ENCODE measurements around the gene PRIM2. TPM values are rescaled to one million over a fixed set of nuclear protein-coding genes. Genes with fewer than 3 reads are reported as not detected.
A peak's percentile ranks its signal among the peaks of the same experiment; 100 is the strongest.
"Not testable (repeated sequence)": the region's sequence is repeated elsewhere in the genome, so short reads cannot be mapped to it uniquely, and the experiment has no call there.

Gene PRIM2
- total RNA-seq, 1 donor from 2014 or later, result 10.2 TPM

GRCh38 chr6:57443181-57443580 is 125.8 kb downstream of the PRIM2 start:
- DNase-seq (ENCODE audit: extremely low read depth, low read depth, low spot score), result not testable (repeated sequence)

GRCh38 chr6:57444787-57445186 is 127.4 kb downstream of the PRIM2 start:
- DNase-seq (ENCODE audit: extremely low read depth, low read depth, low spot score), result not testable (repeated sequence)

- DNase-seq (ENCODE audit: extremely low read depth, low read depth, low spot score), result not testable (repeated sequence)
Measured at GRCh38 chr6:57445379-57445778, 127.9 kb downstream of the PRIM2 start.

GRCh38 chr6:57445790-57446468 is 128.5 kb downstream of the PRIM2 start:
- DNase-seq (ENCODE audit: extremely low read depth, low read depth, low spot score), result peak; percentile 9

- not testable (repeated sequence) for DNase-seq (ENCODE audit: extremely low read depth, low read depth, low spot score)
Measured at GRCh38 chr6:57449496-57450066, 132.2 kb downstream of the PRIM2 start.

GRCh38 chr6:57459781-57460180 is 142.4 kb downstream of the PRIM2 start:
- DNase-seq (ENCODE audit: extremely low read depth, low read depth, low spot score), result not testable (repeated sequence)

GRCh38 chr6:57461022-57461421 is 143.6 kb downstream of the PRIM2 start:
- not testable (repeated sequence) for DNase-seq (ENCODE audit: extremely low read depth, low read depth, low spot score)

- DNase-seq (ENCODE audit: extremely low read depth, low read depth, low spot score), result not testable (repeated sequence)
Measured at GRCh38 chr6:57463809-57464208, 146.4 kb downstream of the PRIM2 start.

GRCh38 chr6:57465968-57466367 is 148.5 kb downstream of the PRIM2 start:
- not testable (repeated sequence) for DNase-seq (ENCODE audit: extremely low read depth, low read depth, low spot score)

- no peak for DNase-seq (ENCODE audit: extremely low read depth, low read depth, low spot score)
Measured at GRCh38 chr6:57469072-57469471, 151.6 kb downstream of the PRIM2 start.

- not testable (repeated sequence) for DNase-seq (ENCODE audit: extremely low read depth, low read depth, low spot score)
Measured at GRCh38 chr6:57470148-57470547, 152.7 kb downstream of the PRIM2 start.

- DNase-seq (ENCODE audit: extremely low read depth, low read depth, low spot score), result not testable (repeated sequence)
Measured at GRCh38 chr6:57471314-57471864, 154.0 kb downstream of the PRIM2 start.

- not testable (repeated sequence) for DNase-seq (ENCODE audit: extremely low read depth, low read depth, low spot score)
Measured at GRCh38 chr6:57472861-57473362, 155.5 kb downstream of the PRIM2 start.

GRCh38 chr6:57474862-57475475 is 157.5 kb downstream of the PRIM2 start:
- not testable (repeated sequence) for DNase-seq (ENCODE audit: extremely low read depth, low read depth, low spot score)

GRCh38 chr6:57475656-57476055 is 158.2 kb downstream of the PRIM2 start:
- not testable (repeated sequence) for DNase-seq (ENCODE audit: extremely low read depth, low read depth, low spot score)

GRCh38 chr6:57480194-57480593 is 162.8 kb downstream of the PRIM2 start:
- DNase-seq (ENCODE audit: extremely low read depth, low read depth, low spot score), result not testable (repeated sequence)

- not testable (repeated sequence) for DNase-seq (ENCODE audit: extremely low read depth, low read depth, low spot score)
Measured at GRCh38 chr6:57481121-57481520, 163.7 kb downstream of the PRIM2 start.

GRCh38 chr6:57482471-57482870 is 165.0 kb downstream of the PRIM2 start:
- not testable (repeated sequence) for DNase-seq (ENCODE audit: extremely low read depth, low read depth, low spot score)

- not testable (repeated sequence) for DNase-seq (ENCODE audit: extremely low read depth, low read depth, low spot score)
Measured at GRCh38 chr6:57486494-57487081, 169.2 kb downstream of the PRIM2 start.

- not testable (repeated sequence) for DNase-seq (ENCODE audit: extremely low read depth, low read depth, low spot score)
Measured at GRCh38 chr6:57488551-57488950, 171.1 kb downstream of the PRIM2 start.

GRCh38 chr6:57489887-57490286 is 172.5 kb downstream of the PRIM2 start:
- DNase-seq (ENCODE audit: extremely low read depth, low read depth, low spot score), result not testable (repeated sequence)

All from glomerular endothelial cell (primary cell).